Measurements from ENCODE around the gene ZNF831. TPM values are rescaled to one million over a fixed set of nuclear protein-coding genes. Genes with fewer than 3 reads are reported as not detected.

The ZNF831 gene
- total RNA-seq, 4 donors from 2014 or later: under 0.01 to 1.8 (median 0.87) TPM

DNA sequence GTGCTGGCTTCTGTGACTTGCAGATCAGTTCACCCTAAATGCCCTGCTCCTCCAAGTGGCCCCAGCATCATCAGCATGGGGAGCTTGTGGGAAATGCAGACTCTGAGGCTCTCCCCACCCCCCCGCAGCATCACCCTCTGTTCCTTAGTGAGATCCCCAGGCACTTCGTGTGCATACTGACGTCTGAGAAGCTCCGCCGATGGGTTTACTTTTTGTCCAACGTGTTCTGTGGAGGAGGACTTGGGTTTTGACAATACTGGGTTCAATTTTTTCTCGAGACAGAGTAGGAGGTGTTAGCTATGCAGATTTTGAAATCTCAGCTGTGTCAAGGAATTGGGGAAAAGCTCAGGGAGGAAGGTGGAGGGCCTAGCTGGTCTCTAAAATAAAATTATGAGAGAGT lies 38.3 kb upstream of the ZNF831 start:
- DNase-seq (ENCODE audit: low spot score in 2 of 2): no peak
- WGBS, 2 donors: 54 to 69% methylated on average over 7 of the region's 7 CpGs
- no peaks in the 10 kb centered on the region for H3K36me3 ChIP-seq
- H3K27me3 ChIP-seq: no peaks in the 10 kb centered on the region
- H3K9me3 ChIP-seq: peaks cover 0 to 6% (median 0%) of the 10 kb centered on the region in 4 donors
- peaks cover 0 to 3% (median 0%) of the 10 kb centered on the region in 4 donors for H3K4me1 ChIP-seq
- H3K27ac ChIP-seq: no peak overlapping the region
- H3K4me3 ChIP-seq: no peak overlapping the region
- no peak for TF ChIP-seq POLR2A (IDR thresholded peaks at IDR 0.05)

DNA sequence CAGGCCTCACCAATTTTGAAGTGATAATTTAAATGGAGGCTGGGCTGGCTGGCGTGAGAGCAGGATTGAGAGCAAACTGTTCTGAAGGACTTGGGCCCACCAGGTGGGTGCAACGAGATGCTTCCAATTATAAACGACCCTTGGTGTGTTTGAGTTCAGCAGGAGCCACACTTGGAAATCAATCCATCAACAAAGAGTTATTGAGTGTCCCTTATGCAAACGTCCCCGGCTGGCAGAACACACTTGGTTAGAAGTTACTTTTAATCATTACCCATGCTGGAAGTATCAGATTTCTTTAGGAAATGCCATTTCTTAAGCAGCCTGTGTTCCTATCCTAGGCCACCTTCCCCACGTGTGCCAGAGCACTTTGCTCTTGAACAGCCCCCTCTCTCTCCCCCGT lies 37.8 kb upstream of the ZNF831 start:
- 47 to 57% methylated on average over 7 of the region's 7 CpGs for WGBS, 2 donors
- H3K27me3 ChIP-seq: no peaks in the 10 kb centered on the region
- DNase-seq (ENCODE audit: low spot score in 2 of 2): no peak
- no peak overlapping the region for H3K27ac ChIP-seq
- no peak for TF ChIP-seq EP300 (IDR thresholded peaks at IDR 0.05)
- TF ChIP-seq POLR2A (IDR thresholded peaks at IDR 0.05): no peak
- TF ChIP-seq, protein P1, sequence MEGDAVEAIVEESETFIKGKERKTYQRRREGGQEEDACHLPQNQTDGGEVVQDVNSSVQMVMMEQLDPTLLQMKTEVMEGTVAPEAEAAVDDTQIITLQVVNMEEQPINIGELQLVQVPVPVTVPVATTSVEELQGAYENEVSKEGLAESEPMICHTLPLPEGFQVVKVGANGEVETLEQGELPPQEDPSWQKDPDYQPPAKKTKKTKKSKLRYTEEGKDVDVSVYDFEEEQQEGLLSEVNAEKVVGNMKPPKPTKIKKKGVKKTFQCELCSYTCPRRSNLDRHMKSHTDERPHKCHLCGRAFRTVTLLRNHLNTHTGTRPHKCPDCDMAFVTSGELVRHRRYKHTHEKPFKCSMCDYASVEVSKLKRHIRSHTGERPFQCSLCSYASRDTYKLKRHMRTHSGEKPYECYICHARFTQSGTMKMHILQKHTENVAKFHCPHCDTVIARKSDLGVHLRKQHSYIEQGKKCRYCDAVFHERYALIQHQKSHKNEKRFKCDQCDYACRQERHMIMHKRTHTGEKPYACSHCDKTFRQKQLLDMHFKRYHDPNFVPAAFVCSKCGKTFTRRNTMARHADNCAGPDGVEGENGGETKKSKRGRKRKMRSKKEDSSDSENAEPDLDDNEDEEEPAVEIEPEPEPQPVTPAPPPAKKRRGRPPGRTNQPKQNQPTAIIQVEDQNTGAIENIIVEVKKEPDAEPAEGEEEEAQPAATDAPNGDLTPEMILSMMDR (IDR thresholded peaks at IDR 0.05): no peak
- peaks cover 0 to 6% (median 0%) of the 10 kb centered on the region in 4 donors for H3K9me3 ChIP-seq
- no peaks in the 10 kb centered on the region for H3K36me3 ChIP-seq
- no peak overlapping the region for H3K4me3 ChIP-seq
- no peaks in the 10 kb centered on the region for H3K4me1 ChIP-seq

DNA sequence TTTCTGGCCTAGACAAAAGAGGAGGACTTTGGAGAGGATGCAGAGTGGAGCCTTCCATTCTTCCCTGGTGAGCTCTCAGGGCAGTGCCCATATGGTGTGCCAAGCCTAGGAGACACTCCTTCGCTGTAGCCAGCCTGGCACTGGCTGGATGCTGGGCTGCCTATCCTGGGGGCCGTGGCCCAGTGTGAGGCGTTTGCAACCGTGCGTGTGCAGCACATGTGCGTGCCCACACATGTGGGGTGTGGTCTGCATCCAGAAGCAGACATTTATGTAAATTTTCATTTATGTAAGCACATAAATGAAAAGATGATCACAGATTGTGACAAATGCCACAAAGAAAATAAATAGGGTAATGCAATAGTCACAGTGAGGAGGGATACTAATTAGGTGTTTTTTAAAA lies 35.8 kb upstream of the ZNF831 start:
- Histone ChIP-seq H3K27me3 (no peaks in the 10 kb centered on the region), H3K27ac (no peak overlapping the region), H3K4me1 (no peaks in the 10 kb centered on the region), H3K36me3 (no peaks in the 10 kb centered on the region), H3K9me3 (no peaks in the 10 kb centered on the region), H3K4me3 (no peak overlapping the region)
- WGBS, 2 donors: 93 to 96% methylated on average over 6 of the region's 6 CpGs
- no peak for DNase-seq (ENCODE audit: low spot score in 2 of 2)
- TF ChIP-seq POLR2A (IDR thresholded peaks at IDR 0.05) (no peak), EP300 (IDR thresholded peaks at IDR 0.05) (no peak)
- TF ChIP-seq, protein P1 (IDR thresholded peaks at IDR 0.05): no peak

DNA sequence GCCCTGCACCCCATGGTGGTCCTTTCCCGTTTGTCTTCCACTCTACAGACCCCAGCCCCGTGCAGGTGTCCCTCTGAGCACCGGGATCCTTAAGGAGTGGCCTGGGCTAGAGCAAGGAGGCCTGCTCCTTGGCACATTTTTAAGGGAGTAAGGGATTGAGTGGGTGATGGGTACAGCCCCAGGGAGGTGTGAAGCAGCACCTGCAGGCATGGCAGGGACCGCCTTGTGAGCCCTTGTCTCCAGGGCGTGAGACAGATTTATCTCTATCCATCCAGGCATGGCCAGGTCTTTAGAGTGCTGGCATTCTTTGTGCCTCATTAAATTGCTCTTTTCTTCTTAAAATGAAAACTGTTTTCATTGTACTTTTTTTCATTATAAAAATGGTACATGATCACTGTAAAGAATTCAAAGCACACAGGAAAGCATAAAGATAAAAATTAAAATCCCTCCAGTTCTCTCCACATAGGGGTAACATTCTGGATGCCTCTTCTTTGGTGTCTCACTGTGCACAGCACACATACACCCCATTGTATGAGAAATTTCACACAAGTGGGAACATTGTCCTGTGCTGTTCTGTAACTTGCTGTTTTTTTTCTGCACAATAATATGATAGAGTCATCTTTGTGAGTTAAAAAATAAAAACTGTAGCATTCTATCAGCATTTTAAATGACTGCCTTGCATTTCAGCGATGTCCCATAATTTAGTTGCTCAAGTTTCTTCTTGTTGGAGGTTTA lies 31.9 kb upstream of the ZNF831 start:
- no peak overlapping the region for H3K4me3 ChIP-seq
- TF ChIP-seq EP300 (IDR thresholded peaks at IDR 0.05): no peak
- no peaks in the 10 kb centered on the region for H3K36me3 ChIP-seq
- H3K9me3 ChIP-seq: no peaks in the 10 kb centered on the region
- H3K27me3 ChIP-seq: no peaks in the 10 kb centered on the region
- DNase-seq (ENCODE audit: low spot score in 2 of 2): no peak
- no peaks in the 10 kb centered on the region for H3K4me1 ChIP-seq
- H3K27ac ChIP-seq: no peak overlapping the region
- 71 to 72% methylated on average over 6 of the region's 6 CpGs for WGBS, 2 donors

DNA sequence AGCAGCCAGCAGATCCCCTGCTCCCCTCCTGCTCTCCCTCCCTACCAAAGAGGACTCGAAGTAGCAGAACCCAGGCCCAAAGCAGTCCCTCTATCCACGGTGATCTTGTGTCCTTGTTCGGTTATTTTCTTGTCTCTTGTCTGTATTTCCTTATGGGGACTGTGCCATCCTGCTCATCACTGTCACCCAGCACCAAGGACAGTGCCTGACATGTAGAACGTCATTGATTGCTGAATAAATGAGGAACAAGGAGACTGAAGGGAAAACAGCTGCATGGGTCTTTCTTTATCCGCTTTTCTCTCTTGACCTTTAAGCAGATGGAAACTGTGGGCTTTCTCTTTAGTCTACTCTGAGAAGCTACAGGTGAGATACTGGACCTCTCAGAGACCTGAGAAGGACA lies 29.4 kb upstream of the ZNF831 start:
- DNase-seq (ENCODE audit: low spot score in 2 of 2): no peak
- WGBS, 2 donors: 71 to 74% methylated on average over 5 of the region's 5 CpGs
- no peak overlapping the region for H3K27ac ChIP-seq
- H3K4me3 ChIP-seq: no peak overlapping the region
- H3K36me3 ChIP-seq: no peaks in the 10 kb centered on the region
- no peaks in the 10 kb centered on the region for H3K9me3 ChIP-seq
- H3K27me3 ChIP-seq: no peaks in the 10 kb centered on the region
- no peak for TF ChIP-seq EP300 (IDR thresholded peaks at IDR 0.05)
- TF ChIP-seq, protein P1 (IDR thresholded peaks at IDR 0.05): no peak
- no peak for TF ChIP-seq POLR2A (IDR thresholded peaks at IDR 0.05)
- no peaks in the 10 kb centered on the region for H3K4me1 ChIP-seq

DNA sequence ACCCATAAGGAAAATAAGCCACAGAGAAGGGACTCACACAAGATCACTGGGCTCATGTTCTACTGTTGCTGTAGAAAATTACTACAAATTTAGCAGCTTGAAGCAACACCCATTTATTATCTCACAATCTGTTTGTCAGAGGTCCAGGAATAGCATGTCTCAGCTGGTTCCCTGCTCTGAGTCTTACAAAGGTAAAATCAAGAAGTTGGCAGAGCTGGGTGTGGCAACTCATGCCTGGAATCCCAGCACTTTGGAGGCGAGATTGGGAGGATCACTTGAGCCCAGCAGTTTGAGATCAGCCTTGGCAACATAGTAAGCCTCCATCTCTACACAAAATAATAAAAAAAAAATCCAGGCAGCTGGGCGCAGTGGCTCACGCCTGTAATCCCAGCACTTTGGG lies 28.5 kb upstream of the ZNF831 start:
- no peak overlapping the region for H3K27ac ChIP-seq
- no peaks in the 10 kb centered on the region for H3K27me3 ChIP-seq
- no peaks in the 10 kb centered on the region for H3K4me1 ChIP-seq
- 83 to 88% methylated on average over 3 of the region's 3 CpGs for WGBS, 2 donors
- no peak for DNase-seq (ENCODE audit: low spot score in 2 of 2)
- H3K36me3 ChIP-seq: no peaks in the 10 kb centered on the region
- TF ChIP-seq, protein P1 (IDR thresholded peaks at IDR 0.05): no peak
- TF ChIP-seq EP300 (IDR thresholded peaks at IDR 0.05) (no peak), POLR2A (IDR thresholded peaks at IDR 0.05) (no peak)
- no peak overlapping the region for H3K4me3 ChIP-seq
- no peaks in the 10 kb centered on the region for H3K9me3 ChIP-seq

Data from tibial nerve (tissue), 4 donors.